Measurements from ENCODE around the gene ABCC2. TPM values are rescaled to one million over a fixed set of nuclear protein-coding genes. Genes with fewer than 3 reads are reported as not detected.

Gene ABCC2
- total and polyA plus RNA-seq, 2 experiments from 2014 or later = 0.45 to 2.4 TPM

DNA sequence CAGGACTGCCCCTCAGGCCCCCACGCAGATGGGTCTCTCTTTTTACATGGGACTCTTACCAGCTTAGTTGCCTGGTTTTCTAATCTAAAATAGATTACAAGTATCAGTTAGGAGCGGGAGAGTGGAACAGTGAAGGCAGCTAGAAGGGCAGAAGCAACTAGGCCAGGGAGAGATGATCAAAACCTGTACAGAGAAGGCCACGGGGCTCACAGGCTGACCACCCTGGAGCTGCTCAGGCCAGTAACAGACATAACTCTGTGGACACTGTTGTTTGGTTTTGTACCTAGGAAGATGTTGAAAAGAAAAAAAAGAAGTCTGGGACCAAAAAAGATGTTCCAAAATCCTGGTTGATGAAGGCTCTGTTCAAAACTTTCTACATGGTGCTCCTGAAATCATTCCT lies 16.5 kb downstream of the ABCC2 start:
- no peak overlapping the region for H3K27ac ChIP-seq (ENCODE audit: low read depth)
- Mint-ChIP-seq H3K9me3 (no peaks in the 10 kb centered on the region), H3K36me3 (ENCODE audit: low read depth) (no peaks in the 10 kb centered on the region), H3K4me3 (no peak overlapping the region), H3K27ac (no peak overlapping the region), H3K4me1 (no peaks in the 10 kb centered on the region), H3K27me3 (ENCODE audit: insufficient read depth, low read depth, poor library complexity) (no peaks in the 10 kb centered on the region)
- no peak overlapping the region for H3K4me3 ChIP-seq
- no peaks in the 10 kb centered on the region; the same call in 1 of the 2 replicates for H3K9me2 ChIP-seq (ENCODE audit: insufficient read depth)
- no peaks in the 10 kb centered on the region for H4K20me1 ChIP-seq (replicated peaks; ENCODE audit: insufficient read depth)
- no peaks in the 10 kb centered on the region for H3K4me1 ChIP-seq (ENCODE audit: insufficient read depth)
- H3K4me2 ChIP-seq = no peak overlapping the region
- H3F3A ChIP-seq (replicated peaks; ENCODE audit: low read depth) = no peaks in the 10 kb centered on the region
- H3K27me3 ChIP-seq (ENCODE audit: insufficient read depth) = no peaks in the 10 kb centered on the region
- no peaks in the 10 kb centered on the region for H3K79me2 ChIP-seq (replicated peaks; ENCODE audit: insufficient read depth)
- no peak overlapping the region for H2AFZ ChIP-seq
- TF ChIP-seq, protein P1, sequence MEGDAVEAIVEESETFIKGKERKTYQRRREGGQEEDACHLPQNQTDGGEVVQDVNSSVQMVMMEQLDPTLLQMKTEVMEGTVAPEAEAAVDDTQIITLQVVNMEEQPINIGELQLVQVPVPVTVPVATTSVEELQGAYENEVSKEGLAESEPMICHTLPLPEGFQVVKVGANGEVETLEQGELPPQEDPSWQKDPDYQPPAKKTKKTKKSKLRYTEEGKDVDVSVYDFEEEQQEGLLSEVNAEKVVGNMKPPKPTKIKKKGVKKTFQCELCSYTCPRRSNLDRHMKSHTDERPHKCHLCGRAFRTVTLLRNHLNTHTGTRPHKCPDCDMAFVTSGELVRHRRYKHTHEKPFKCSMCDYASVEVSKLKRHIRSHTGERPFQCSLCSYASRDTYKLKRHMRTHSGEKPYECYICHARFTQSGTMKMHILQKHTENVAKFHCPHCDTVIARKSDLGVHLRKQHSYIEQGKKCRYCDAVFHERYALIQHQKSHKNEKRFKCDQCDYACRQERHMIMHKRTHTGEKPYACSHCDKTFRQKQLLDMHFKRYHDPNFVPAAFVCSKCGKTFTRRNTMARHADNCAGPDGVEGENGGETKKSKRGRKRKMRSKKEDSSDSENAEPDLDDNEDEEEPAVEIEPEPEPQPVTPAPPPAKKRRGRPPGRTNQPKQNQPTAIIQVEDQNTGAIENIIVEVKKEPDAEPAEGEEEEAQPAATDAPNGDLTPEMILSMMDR (conservative IDR thresholded peaks at IDR 0.05; ENCODE audit: low read depth in 2 of 2) = no peak
- TF ChIP-seq STAT1 (IDR thresholded peaks at IDR 0.05; ENCODE audit: unreplicated experiment) (no peak), EZH2phosphoT487 (IDR thresholded peaks at IDR 0.05; ENCODE audit: unreplicated experiment) (no peak), NANOG (IDR thresholded peaks at IDR 0.05; ENCODE audit: borderline replicate concordance) (no peak), EZH2 (IDR thresholded peaks at IDR 0.05; ENCODE audit: low read depth, unreplicated experiment) (no peak), ZNF331 (CRISPR knock-in tag; IDR thresholded peaks at IDR 0.05; ENCODE audit: low read depth) (no peak), JUNB (IDR thresholded peaks at IDR 0.05; ENCODE audit: unreplicated experiment) (no peak), POLR2AphosphoS5 (IDR thresholded peaks at IDR 0.05; ENCODE audit: low read depth) (no peak), CREB1 (CRISPR knock-in tag; IDR thresholded peaks at IDR 0.05; ENCODE audit: low read depth) (no peak), ZNF114 (CRISPR knock-in tag; IDR thresholded peaks at IDR 0.05) (no peak)
- TF ChIP-seq, protein P2, sequence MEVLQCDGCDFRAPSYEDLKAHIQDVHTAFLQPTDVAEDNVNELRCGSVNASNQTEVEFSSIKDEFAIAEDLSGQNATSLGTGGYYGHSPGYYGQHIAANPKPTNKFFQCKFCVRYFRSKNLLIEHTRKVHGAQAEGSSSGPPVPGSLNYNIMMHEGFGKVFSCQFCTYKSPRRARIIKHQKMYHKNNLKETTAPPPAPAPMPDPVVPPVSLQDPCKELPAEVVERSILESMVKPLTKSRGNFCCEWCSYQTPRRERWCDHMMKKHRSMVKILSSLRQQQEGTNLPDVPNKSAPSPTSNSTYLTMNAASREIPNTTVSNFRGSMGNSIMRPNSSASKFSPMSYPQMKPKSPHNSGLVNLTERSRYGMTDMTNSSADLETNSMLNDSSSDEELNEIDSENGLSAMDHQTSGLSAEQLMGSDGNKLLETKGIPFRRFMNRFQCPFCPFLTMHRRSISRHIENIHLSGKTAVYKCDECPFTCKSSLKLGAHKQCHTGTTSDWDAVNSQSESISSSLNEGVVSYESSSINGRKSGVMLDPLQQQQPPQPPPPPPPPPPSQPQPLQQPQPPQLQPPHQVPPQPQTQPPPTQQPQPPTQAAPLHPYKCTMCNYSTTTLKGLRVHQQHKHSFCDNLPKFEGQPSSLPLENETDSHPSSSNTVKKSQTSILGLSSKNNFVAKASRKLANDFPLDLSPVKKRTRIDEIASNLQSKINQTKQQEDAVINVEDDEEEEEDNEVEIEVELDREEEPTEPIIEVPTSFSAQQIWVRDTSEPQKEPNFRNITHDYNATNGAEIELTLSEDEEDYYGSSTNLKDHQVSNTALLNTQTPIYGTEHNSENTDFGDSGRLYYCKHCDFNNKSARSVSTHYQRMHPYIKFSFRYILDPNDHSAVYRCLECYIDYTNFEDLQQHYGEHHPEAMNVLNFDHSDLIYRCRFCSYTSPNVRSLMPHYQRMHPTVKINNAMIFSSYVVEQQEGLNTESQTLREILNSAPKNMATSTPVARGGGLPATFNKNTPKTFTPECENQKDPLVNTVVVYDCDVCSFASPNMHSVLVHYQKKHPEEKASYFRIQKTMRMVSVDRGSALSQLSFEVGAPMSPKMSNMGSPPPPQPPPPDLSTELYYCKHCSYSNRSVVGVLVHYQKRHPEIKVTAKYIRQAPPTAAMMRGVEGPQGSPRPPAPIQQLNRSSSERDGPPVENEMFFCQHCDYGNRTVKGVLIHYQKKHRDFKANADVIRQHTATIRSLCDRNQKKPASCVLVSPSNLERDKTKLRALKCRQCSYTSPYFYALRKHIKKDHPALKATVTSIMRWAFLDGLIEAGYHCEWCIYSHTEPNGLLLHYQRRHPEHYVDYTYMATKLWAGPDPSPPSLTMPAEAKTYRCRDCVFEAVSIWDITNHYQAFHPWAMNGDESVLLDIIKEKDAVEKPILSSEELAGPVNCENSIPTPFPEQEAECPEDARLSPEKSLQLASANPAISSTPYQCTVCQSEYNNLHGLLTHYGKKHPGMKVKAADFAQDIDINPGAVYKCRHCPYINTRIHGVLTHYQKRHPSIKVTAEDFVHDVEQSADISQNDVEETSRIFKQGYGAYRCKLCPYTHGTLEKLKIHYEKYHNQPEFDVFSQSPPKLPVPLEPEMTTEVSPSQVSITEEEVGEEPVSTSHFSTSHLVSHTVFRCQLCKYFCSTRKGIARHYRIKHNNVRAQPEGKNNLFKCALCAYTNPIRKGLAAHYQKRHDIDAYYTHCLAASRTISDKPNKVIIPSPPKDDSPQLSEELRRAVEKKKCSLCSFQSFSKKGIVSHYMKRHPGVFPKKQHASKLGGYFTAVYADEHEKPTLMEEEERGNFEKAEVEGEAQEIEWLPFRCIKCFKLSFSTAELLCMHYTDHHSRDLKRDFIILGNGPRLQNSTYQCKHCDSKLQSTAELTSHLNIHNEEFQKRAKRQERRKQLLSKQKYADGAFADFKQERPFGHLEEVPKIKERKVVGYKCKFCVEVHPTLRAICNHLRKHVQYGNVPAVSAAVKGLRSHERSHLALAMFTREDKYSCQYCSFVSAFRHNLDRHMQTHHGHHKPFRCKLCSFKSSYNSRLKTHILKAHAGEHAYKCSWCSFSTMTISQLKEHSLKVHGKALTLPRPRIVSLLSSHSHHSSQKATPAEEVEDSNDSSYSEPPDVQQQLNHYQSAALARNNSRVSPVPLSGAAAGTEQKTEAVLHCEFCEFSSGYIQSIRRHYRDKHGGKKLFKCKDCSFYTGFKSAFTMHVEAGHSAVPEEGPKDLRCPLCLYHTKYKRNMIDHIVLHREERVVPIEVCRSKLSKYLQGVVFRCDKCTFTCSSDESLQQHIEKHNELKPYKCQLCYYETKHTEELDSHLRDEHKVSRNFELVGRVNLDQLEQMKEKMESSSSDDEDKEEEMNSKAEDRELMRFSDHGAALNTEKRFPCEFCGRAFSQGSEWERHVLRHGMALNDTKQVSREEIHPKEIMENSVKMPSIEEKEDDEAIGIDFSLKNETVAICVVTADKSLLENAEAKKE (CRISPR knock-in tag; IDR thresholded peaks at IDR 0.05) = no peak
- TF ChIP-seq, protein P3, sequence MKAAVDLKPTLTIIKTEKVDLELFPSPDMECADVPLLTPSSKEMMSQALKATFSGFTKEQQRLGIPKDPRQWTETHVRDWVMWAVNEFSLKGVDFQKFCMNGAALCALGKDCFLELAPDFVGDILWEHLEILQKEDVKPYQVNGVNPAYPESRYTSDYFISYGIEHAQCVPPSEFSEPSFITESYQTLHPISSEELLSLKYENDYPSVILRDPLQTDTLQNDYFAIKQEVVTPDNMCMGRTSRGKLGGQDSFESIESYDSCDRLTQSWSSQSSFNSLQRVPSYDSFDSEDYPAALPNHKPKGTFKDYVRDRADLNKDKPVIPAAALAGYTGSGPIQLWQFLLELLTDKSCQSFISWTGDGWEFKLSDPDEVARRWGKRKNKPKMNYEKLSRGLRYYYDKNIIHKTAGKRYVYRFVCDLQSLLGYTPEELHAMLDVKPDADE (IDR thresholded peaks at IDR 0.05) = no peak
- TF ChIP-seq, protein P4, sequence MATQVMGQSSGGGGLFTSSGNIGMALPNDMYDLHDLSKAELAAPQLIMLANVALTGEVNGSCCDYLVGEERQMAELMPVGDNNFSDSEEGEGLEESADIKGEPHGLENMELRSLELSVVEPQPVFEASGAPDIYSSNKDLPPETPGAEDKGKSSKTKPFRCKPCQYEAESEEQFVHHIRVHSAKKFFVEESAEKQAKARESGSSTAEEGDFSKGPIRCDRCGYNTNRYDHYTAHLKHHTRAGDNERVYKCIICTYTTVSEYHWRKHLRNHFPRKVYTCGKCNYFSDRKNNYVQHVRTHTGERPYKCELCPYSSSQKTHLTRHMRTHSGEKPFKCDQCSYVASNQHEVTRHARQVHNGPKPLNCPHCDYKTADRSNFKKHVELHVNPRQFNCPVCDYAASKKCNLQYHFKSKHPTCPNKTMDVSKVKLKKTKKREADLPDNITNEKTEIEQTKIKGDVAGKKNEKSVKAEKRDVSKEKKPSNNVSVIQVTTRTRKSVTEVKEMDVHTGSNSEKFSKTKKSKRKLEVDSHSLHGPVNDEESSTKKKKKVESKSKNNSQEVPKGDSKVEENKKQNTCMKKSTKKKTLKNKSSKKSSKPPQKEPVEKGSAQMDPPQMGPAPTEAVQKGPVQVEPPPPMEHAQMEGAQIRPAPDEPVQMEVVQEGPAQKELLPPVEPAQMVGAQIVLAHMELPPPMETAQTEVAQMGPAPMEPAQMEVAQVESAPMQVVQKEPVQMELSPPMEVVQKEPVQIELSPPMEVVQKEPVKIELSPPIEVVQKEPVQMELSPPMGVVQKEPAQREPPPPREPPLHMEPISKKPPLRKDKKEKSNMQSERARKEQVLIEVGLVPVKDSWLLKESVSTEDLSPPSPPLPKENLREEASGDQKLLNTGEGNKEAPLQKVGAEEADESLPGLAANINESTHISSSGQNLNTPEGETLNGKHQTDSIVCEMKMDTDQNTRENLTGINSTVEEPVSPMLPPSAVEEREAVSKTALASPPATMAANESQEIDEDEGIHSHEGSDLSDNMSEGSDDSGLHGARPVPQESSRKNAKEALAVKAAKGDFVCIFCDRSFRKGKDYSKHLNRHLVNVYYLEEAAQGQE (IDR thresholded peaks at IDR 0.05; ENCODE audit: unreplicated experiment) = no peak
- no peaks in the 10 kb centered on the region for H3K36me3 ChIP-seq (ENCODE audit: insufficient read depth)
- ATAC-seq = no peak
- no peak for DNase-seq (ENCODE audit: low spot score)

Measured in GM23338 (cell line).